Stimulated activated CD8-positive, alpha-beta memory T cell treated with anti-CD3 and anti-CD28 coated beads, Interleukin-7, amount 100 ng/mL, for 48 hours (primary cell): ENCODE results near the gene TMC6.
"Not testable (repeated sequence)": the region's sequence is repeated elsewhere in the genome, so short reads cannot be mapped to it uniquely, and the experiment has no call there.

ENCODE experiments used
- DNase-seq, 2 donors: peaks; one replicate each; pipeline ENCODE4 v3.0.0-alpha.2; 2020; ENCODE audit warnings: low read depth in 1 of 2; ENCODE audit errors: extremely low read depth in 1 of 2

Gene TMC6

DNA sequence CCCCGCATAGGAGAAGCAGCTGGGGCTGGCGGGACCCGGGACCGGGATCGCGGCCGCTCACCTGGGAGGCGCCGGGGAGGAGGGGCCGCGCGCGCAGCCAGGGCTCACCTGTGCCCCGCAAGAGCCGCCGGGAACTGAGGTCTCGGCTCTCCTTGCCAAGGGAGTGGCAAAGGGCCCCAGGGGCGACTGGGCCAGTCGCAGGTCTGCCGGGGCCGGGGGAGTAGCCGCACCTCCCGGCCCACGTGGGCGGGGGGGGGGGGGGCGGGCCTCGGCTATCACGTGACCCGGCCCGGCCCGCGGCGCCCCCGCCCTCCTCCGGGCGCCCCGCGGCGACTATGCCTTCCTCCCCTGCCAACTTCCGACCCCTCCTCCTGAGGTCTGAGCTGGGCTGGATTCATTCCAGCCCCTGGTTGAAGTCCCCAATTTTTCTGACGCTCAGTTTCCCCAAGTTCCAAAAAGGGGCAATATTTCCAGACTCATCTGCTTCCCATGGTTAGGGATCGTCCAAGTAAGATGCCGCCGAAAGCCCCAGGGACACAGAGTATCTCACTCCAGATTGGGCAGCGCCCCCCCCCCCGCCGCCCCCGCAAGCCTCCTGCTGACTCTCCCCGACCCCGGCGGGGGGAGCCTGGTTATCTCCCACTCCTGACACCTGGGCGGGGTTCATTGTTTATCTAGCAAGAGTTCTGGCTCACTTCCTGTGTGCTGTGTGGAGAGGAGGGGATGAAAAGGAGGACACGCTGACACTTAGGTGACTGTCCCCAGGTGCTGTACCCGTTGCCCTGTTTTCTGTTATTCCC lies at the start of gene TMC6:
Gene TMC6 (minus strand): TSS at position 205 of the 800 bp plus-strand sequence. CDS start 1,923 bp downstream, outside the sequence.
- DNase-seq: peak in 1 of 2 donors; percentile 56

DNA sequence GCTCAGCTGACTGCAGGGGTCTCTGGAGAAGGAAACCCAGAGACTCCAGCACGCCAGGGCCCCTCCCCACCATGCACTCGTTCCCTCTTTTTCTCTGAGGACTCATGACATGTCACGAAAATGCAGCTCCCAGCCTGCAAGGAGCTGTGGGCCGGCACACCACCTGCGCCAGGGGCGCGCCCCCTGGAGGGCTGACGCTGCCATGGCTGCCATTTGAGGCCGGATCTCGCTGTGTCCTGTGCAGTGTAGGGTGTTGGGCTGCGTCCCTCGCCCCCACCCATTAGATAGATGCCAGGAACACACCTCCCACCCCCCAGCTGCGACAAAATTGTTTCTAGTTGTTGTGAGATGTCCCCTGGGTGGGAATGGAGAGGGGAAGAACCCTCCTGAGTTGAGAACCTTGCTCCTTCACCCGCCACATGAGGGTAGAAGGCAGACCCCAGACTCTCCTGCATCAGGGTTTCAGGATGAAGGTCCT lies 48.0 kb upstream of the TMC6 start:
- peak; percentile 49 to 53 for DNase-seq

DNA sequence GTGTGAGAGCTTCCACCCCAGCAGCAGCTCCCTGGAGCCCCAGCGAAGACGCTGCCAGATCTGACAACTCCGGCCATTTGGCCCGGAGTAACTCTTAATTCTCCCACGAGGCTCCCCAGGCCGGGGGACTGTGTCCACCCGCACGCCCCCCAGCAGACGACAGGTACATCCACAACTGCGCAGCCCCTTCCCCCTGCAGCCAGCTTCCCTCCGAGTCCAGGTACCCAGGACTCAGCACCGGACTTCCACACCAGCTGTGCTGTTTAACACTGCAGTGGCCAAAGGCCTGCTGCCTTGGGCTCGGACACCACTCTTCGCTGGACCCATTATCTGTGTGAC lies 47.1 kb upstream of the TMC6 start:
- no peak for DNase-seq

DNA sequence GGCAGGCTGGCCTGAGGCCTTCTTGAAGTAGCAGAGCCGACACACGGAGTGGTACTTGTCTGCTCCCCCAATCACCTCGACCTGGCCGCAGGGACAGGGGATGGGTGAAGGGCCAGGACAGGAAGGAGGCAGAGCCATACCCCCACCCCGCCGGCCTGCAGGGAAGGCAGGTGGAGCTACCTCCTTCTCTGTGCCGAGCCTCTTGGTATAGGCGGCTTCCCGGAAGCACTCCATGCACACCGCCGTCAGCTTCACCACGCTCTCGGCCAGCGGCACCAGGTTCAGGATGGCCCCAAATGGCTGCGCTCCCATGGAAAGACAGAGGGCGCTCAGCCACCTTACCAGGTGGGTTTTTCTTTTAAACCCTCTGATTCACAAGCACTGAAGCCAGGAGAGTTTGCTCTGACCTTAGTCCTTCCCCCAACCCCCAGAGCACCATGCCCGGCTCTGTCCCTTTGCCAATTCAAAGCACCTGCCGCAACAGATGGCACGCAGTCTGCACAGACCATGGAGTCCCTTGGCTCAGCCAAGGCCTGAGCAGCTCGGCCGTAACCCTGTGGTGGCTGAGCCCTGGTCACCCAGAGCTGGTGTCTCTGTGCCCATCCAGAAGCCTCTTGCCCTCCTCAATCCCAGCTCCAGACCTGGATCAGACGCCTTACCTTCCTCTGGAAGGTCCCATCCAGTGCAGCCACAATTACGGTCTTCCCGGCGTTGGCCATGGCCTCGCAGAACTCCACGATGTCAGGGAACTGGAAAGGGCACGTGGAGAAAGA lies 46.5 kb upstream of the TMC6 start:
- DNase-seq: no peak

- no peak for DNase-seq
These were observed 45.9 kb upstream of the TMC6 start for GRCh38 chr17:78174346-78174869.

DNA sequence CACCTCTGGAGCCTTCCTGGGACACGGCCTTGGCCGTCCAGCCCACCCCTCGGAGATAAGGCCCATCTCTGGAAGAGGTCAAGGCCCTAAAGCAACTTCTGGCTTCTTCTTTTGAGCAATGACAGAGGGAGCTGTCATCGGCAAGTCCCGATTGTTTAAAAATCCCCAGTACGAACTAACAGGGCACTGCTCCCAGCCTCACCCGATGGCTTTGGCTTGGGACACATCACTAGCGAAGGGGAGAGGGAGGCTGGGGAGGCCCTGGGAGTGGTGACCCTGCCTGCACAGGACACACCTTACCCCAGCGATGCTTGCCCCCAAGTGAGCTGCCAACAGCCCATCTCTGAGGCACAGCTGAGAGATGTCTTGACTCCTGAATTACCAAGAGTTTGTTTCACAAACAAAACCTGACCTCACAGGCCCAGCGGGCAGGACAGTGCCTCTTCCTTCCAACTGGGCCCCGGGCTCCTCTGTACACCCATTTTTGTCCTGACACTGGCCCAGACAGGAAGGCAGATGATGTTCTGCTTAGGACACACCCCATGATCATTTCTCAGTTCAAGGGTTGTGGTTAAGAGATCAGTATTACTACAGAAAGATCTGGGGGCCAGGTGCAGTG lies 44.7 kb upstream of the TMC6 start:
- no peak for DNase-seq

DNA sequence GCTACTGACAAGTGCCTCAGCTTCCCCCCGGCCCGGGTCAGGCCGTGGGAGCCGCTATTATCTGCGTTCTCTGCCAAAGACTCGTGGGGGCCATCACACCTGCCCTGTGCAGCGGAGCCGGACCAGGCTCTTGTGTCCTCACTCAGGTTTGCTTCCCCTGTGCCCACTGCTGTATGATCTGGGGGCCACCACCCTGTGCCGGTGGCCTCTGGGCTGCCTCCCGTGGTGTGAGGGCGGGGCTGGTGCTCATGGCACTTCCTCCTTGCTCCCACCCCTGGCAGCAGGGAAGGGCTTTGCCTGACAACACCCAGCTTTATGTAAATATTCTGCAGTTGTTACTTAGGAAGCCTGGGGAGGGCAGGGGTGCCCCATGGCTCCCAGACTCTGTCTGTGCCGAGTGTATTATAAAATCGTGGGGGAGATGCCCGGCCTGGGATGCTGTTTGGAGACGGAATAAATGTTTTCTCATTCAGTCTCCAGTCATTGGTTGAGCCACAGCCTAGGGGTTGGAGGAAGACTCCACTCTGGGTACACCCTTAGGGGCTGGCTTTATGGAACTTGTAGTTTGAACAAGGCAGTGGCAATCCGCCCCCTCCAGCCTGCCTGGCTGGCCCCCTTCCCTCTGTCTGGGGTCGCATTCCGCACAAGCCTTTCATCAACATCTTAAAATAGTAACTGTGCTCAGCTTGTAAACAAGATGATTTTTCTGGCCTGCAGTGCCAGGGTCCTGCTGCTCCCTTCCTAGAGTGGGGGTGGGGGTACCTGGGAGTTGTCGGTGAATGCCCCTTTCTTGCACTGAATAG lies 43.9 kb upstream of the TMC6 start:
- DNase-seq: no peak

DNA sequence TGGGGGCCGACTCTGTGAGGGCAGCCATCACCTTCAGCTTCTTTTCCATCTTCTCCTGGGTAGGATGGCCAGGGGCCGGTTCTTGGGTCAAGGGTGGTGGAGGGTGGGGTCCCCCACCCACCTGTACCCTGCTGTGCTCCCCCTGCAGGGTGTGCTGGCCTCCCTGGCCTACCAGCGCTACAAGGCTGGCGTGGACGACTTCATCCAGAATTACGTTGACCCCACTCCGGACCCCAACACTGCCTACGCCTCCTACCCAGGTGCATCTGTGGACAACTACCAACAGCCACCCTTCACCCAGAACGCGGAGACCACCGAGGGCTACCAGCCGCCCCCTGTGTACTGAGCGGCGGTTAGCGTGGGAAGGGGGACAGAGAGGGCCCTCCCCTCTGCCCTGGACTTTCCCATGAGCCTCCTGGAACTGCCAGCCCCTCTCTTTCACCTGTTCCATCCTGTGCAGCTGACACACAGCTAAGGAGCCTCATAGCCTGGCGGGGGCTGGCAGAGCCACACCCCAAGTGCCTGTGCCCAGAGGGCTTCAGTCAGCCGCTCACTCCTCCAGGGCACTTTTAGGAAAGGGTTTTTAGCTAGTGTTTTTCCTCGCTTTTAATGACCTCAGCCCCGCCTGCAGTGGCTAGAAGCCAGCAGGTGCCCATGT lies 43.2 kb upstream of the TMC6 start:
- not testable (repeated sequence) for DNase-seq

GRCh38 chr17:78170692-78171590 lies 42.4 kb upstream of the TMC6 start:
- no peak for DNase-seq

DNA sequence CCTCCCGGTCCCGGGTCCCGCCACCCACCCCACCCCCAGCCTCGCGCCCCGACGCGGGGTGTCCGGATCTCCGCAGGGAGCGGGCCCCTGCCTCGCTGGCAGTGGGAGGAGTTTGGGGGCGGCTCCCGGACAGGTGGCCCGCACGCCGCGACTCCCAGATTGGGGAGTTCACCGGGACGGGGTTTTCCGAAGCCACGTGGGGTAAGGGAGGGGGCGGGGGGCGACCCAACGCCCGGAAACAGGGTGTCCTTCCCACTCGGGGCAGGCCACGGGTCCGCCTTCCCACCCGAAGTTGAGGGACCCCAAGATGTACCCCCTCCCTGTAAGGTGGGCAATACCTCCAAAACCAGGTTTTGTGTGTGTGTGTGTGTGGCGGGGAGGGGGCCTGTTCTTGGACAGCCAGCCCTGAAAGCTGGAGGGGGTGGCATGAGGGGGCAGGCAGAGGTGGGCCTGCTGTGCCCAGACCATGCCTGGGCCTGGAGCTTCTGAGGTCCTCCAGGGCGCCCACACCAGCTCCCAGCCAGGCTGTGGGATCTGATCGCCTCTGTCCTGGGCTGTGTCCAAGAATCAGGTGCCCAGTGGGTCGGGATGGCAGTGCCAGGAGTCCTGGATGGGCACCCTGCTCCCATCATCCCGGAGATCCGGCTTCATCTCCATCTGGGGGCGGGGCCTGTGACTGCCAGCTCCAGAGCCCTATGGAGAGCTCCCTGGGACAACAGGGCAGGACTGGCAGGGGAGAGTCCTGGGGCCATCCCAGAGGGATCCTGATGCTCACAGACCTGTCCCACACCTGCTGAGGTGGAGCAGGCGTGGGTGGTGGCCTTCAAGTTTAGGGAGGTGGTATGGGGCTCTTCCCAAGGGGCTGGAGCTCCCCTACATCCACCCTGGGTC lies 40.6 kb upstream of the TMC6 start:
- DNase-seq: no peak

- DNase-seq: peak; percentile 71 to 73
These were observed 39.8 kb upstream of the TMC6 start, which contains the start of gene SYNGR2 for GRCh38 chr17:78168242-78168902. Gene SYNGR2, plus strand, starts transcription at chr17:78168581. Its CDS starts 36 bp downstream, at chr17:78168617.

GRCh38 chr17:78166416-78166815 lies 37.9 kb upstream of the TMC6 start:
- no peak for DNase-seq

- no peak for DNase-seq
These were observed 36.4 kb upstream of the TMC6 start for GRCh38 chr17:78164748-78165607.

GRCh38 chr17:78163881-78164747 lies 35.6 kb upstream of the TMC6 start:
- DNase-seq: no peak

GRCh38 chr17:78159575-78160158 lies 31.1 kb upstream of the TMC6 start:
- no peak for DNase-seq
